ENCODE measurements around the gene CBFA2T3.

The CBFA2T3 gene

GRCh38 chr16:88977812-88978607 is 1.0 kb upstream of the CBFA2T3 start:
- DNase-seq: no peak
- no peak overlapping the region for H3K27ac Mint-ChIP-seq

GRCh38 chr16:88976366-88977017 is 515 bp downstream of the CBFA2T3 start:
- Mint-ChIP-seq H3K4me1 (ENCODE audit: low read depth) (no peaks in the 10 kb centered on the region), H3K27ac (no peak overlapping the region), H3K27me3 (peaks cover 49% of the 10 kb centered on the region)

More at GRCh38 chr16:88977812-88978607, 1.0 kb upstream of the CBFA2T3 start:
- no peak overlapping the region for H3K4me3 Mint-ChIP-seq
- H3K4me1 Mint-ChIP-seq (ENCODE audit: low read depth): no peaks in the 10 kb centered on the region
- H3K9me3 Mint-ChIP-seq: no peaks in the 10 kb centered on the region
- peaks cover 52% of the 10 kb centered on the region for H3K27me3 Mint-ChIP-seq
- no peaks in the 10 kb centered on the region for H3K36me3 Mint-ChIP-seq (ENCODE audit: low read depth)

GRCh38 chr16:88975511-88976061 is 1.4 kb downstream of the CBFA2T3 start:
- Mint-ChIP-seq H3K4me3 (no peak overlapping the region), H3K27me3 (peaks cover 52% of the 10 kb centered on the region), H3K27ac (no peak overlapping the region), H3K36me3 (ENCODE audit: low read depth) (no peaks in the 10 kb centered on the region), H3K9me3 (no peaks in the 10 kb centered on the region), H3K4me1 (ENCODE audit: low read depth) (no peaks in the 10 kb centered on the region)
- no peak for DNase-seq

More at GRCh38 chr16:88976366-88977017, 515 bp downstream of the CBFA2T3 start:
- Mint-ChIP-seq H3K36me3 (ENCODE audit: low read depth) (no peaks in the 10 kb centered on the region), H3K4me3 (no peak overlapping the region), H3K9me3 (no peaks in the 10 kb centered on the region)
- no peak for DNase-seq

- Mint-ChIP-seq H3K27ac (no peak overlapping the region), H3K9me3 (no peaks in the 10 kb centered on the region), H3K36me3 (ENCODE audit: low read depth) (no peaks in the 10 kb centered on the region), H3K27me3 (peaks cover 58% of the 10 kb centered on the region), H3K4me1 (ENCODE audit: low read depth) (no peaks in the 10 kb centered on the region), H3K4me3 (no peak overlapping the region)
- DNase-seq: no peak
Measured at GRCh38 chr16:88974916-88975215, 2.1 kb downstream of the CBFA2T3 start.

GRCh38 chr16:88974080-88974915 is 2.7 kb downstream of the CBFA2T3 start:
- H3K36me3 Mint-ChIP-seq (ENCODE audit: low read depth): no peaks in the 10 kb centered on the region
- no peak overlapping the region for H3K27ac Mint-ChIP-seq
- H3K27me3 Mint-ChIP-seq: peaks cover 60% of the 10 kb centered on the region
- H3K4me3 Mint-ChIP-seq: no peak overlapping the region
- H3K4me1 Mint-ChIP-seq (ENCODE audit: low read depth): no peaks in the 10 kb centered on the region
- DNase-seq: no peak
- no peaks in the 10 kb centered on the region for H3K9me3 Mint-ChIP-seq

- DNase-seq: no peak
- Mint-ChIP-seq H3K4me1 (ENCODE audit: low read depth) (peaks cover under 1% of the 10 kb centered on the region), H3K4me3 (no peak overlapping the region), H3K27me3 (peaks cover 64% of the 10 kb centered on the region), H3K36me3 (ENCODE audit: low read depth) (no peaks in the 10 kb centered on the region), H3K9me3 (no peaks in the 10 kb centered on the region), H3K27ac (no peak overlapping the region)
Measured at GRCh38 chr16:88973415-88974050, 3.5 kb downstream of the CBFA2T3 start.

- no peak overlapping the region for H3K27ac Mint-ChIP-seq
- no peaks in the 10 kb centered on the region for H3K9me3 Mint-ChIP-seq
- peaks cover 63% of the 10 kb centered on the region for H3K27me3 Mint-ChIP-seq
- H3K4me1 Mint-ChIP-seq (ENCODE audit: low read depth): peaks cover 3% of the 10 kb centered on the region
- no peak overlapping the region for H3K4me3 Mint-ChIP-seq
- H3K36me3 Mint-ChIP-seq (ENCODE audit: low read depth): no peaks in the 10 kb centered on the region
- no peak for DNase-seq
Measured at GRCh38 chr16:88973007-88973410, 4.0 kb downstream of the CBFA2T3 start.

- Mint-ChIP-seq H3K36me3 (ENCODE audit: low read depth) (no peaks in the 10 kb centered on the region), H3K4me1 (ENCODE audit: low read depth) (peaks cover 8% of the 10 kb centered on the region), H3K27ac (no peak overlapping the region), H3K4me3 (no peak overlapping the region), H3K9me3 (no peaks in the 10 kb centered on the region), H3K27me3 (peaks cover 64% of the 10 kb centered on the region)
- DNase-seq: no peak
Measured at GRCh38 chr16:88972349-88972748, 4.7 kb downstream of the CBFA2T3 start.

GRCh38 chr16:88971371-88972097 is 5.5 kb downstream of the CBFA2T3 start:
- H3K27me3 Mint-ChIP-seq: peaks cover 64% of the 10 kb centered on the region
- H3K9me3 Mint-ChIP-seq: no peaks in the 10 kb centered on the region
- H3K4me1 Mint-ChIP-seq (ENCODE audit: low read depth): peaks cover 9% of the 10 kb centered on the region
- no peak overlapping the region for H3K4me3 Mint-ChIP-seq
- DNase-seq: no peak
- no peaks in the 10 kb centered on the region for H3K36me3 Mint-ChIP-seq (ENCODE audit: low read depth)
- no peak overlapping the region for H3K27ac Mint-ChIP-seq

- Mint-ChIP-seq H3K27ac (no peak overlapping the region), H3K27me3 (peaks cover 60% of the 10 kb centered on the region), H3K4me3 (no peak overlapping the region), H3K4me1 (ENCODE audit: low read depth) (peaks cover 9% of the 10 kb centered on the region), H3K36me3 (ENCODE audit: low read depth) (no peaks in the 10 kb centered on the region), H3K9me3 (no peaks in the 10 kb centered on the region)
- no peak for DNase-seq
Measured at GRCh38 chr16:88970539-88971065, 6.4 kb downstream of the CBFA2T3 start.

- no peak for DNase-seq
- no peak overlapping the region for H3K27ac Mint-ChIP-seq
- no peaks in the 10 kb centered on the region for H3K36me3 Mint-ChIP-seq (ENCODE audit: low read depth)
- no peaks in the 10 kb centered on the region for H3K9me3 Mint-ChIP-seq
- H3K4me1 Mint-ChIP-seq (ENCODE audit: low read depth): peaks cover 9% of the 10 kb centered on the region
- H3K27me3 Mint-ChIP-seq: peaks cover 54% of the 10 kb centered on the region
- no peak overlapping the region for H3K4me3 Mint-ChIP-seq
Measured at GRCh38 chr16:88970050-88970449, 7.0 kb downstream of the CBFA2T3 start.

GRCh38 chr16:88969361-88969831 is 7.6 kb downstream of the CBFA2T3 start:
- H3K27me3 Mint-ChIP-seq: peaks cover 48% of the 10 kb centered on the region
- no peaks in the 10 kb centered on the region for H3K9me3 Mint-ChIP-seq
- DNase-seq: no peak
- no peak overlapping the region for H3K27ac Mint-ChIP-seq
- H3K36me3 Mint-ChIP-seq (ENCODE audit: low read depth): no peaks in the 10 kb centered on the region
- peaks cover 9% of the 10 kb centered on the region for H3K4me1 Mint-ChIP-seq (ENCODE audit: low read depth)
- no peak overlapping the region for H3K4me3 Mint-ChIP-seq

- Mint-ChIP-seq H3K27ac (no peak overlapping the region), H3K27me3 (peaks cover 41% of the 10 kb centered on the region), H3K36me3 (ENCODE audit: low read depth) (no peaks in the 10 kb centered on the region), H3K9me3 (no peaks in the 10 kb centered on the region), H3K4me3 (no peak overlapping the region), H3K4me1 (ENCODE audit: low read depth) (peaks cover 9% of the 10 kb centered on the region)
- no peak for DNase-seq
Measured at GRCh38 chr16:88968589-88969280, 8.3 kb downstream of the CBFA2T3 start.
